ENCODE results near the gene DHRS9.

DNA sequence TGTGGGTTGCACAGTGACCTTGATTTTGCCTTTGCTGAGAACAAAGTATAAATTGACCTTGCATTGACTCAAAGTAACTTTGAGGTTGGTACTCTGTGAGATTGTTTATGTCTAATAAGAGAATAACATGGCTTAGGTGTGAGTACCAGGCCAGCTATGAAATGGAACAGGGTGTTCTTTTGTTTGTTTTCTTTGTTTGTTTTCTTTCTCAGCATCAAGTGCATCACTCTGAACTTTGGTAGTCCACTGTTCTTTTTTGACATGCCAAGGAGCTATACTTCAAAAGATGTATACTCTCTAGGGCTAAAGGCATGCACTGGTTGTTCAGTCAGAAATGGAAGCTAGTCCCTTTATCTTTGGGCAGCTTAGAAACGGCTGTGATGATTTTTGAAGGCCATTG is 43.3 kb upstream of the DHRS9 start:
- no peak for TF ChIP-seq ZNF354B (CRISPR knock-in tag; IDR thresholded peaks at IDR 0.05)
- TF ChIP-seq POLR2AphosphoS5 (IDR thresholded peaks at IDR 0.05; ENCODE audit: control insufficient read depth, insufficient read depth, low read depth, low read length): no peak
- TF ChIP-seq MTF1 (CRISPR knock-in tag; IDR thresholded peaks at IDR 0.05; ENCODE audit: borderline replicate concordance): no peak
- no peak for TF ChIP-seq CAMTA2 (CRISPR knock-in tag; conservative IDR thresholded peaks at IDR 0.05)
- TF ChIP-seq POLR2A (conservative IDR thresholded peaks at IDR 0.05): no peak
- no peak for TF ChIP-seq FOXJ3 (CRISPR knock-in tag; IDR thresholded peaks at IDR 0.05)
- TF ChIP-seq, protein P1, sequence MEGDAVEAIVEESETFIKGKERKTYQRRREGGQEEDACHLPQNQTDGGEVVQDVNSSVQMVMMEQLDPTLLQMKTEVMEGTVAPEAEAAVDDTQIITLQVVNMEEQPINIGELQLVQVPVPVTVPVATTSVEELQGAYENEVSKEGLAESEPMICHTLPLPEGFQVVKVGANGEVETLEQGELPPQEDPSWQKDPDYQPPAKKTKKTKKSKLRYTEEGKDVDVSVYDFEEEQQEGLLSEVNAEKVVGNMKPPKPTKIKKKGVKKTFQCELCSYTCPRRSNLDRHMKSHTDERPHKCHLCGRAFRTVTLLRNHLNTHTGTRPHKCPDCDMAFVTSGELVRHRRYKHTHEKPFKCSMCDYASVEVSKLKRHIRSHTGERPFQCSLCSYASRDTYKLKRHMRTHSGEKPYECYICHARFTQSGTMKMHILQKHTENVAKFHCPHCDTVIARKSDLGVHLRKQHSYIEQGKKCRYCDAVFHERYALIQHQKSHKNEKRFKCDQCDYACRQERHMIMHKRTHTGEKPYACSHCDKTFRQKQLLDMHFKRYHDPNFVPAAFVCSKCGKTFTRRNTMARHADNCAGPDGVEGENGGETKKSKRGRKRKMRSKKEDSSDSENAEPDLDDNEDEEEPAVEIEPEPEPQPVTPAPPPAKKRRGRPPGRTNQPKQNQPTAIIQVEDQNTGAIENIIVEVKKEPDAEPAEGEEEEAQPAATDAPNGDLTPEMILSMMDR (IDR thresholded peaks at IDR 0.05 in 2 of 3, conservative IDR thresholded peaks at IDR 0.05 in 1 of 3; ENCODE audit: insufficient read depth in 2 of 3, low read depth in 1 of 3, low read length in 3 of 3): no peak
- no peak for TF ChIP-seq NFIX (CRISPR knock-in tag; IDR thresholded peaks at IDR 0.05; ENCODE audit: low read depth)
- TF ChIP-seq, protein P2, sequence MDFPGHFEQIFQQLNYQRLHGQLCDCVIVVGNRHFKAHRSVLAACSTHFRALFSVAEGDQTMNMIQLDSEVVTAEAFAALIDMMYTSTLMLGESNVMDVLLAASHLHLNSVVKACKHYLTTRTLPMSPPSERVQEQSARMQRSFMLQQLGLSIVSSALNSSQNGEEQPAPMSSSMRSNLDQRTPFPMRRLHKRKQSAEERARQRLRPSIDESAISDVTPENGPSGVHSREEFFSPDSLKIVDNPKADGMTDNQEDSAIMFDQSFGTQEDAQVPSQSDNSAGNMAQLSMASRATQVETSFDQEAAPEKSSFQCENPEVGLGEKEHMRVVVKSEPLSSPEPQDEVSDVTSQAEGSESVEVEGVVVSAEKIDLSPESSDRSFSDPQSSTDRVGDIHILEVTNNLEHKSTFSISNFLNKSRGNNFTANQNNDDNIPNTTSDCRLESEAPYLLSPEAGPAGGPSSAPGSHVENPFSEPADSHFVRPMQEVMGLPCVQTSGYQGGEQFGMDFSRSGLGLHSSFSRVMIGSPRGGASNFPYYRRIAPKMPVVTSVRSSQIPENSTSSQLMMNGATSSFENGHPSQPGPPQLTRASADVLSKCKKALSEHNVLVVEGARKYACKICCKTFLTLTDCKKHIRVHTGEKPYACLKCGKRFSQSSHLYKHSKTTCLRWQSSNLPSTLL (IDR thresholded peaks at IDR 0.05): no peak
